ENCODE results near the gene PDZRN3. TPM values are rescaled to one million over a fixed set of nuclear protein-coding genes. Genes with fewer than 3 reads are reported as not detected.

Gene PDZRN3
- total RNA-seq, 1 donor from 2014 or later, result 21.9 TPM

- Mint-ChIP-seq H3K4me1 (ENCODE audit: low read depth, unreplicated experiment) (peaks cover 19% of the 10 kb centered on the region), H3K9me3 (ENCODE audit: unreplicated experiment) (no peaks in the 10 kb centered on the region), H3K36me3 (ENCODE audit: unreplicated experiment) (no peaks in the 10 kb centered on the region), H3K27me3 (ENCODE audit: unreplicated experiment) (no peaks in the 10 kb centered on the region), H3K27ac (ENCODE audit: unreplicated experiment) (no peak overlapping the region), H3K4me3 (ENCODE audit: unreplicated experiment) (no peak overlapping the region)
- no peak for TF ChIP-seq CTCF (IDR thresholded peaks at IDR 0.05; ENCODE audit: partially characterized antibody, unreplicated experiment)
- DNase-seq, result no peak
Measured at GRCh38 chr3:73558727-73559075, 66.0 kb downstream of the PDZRN3 start.

GRCh38 chr3:73557986-73558726, 66.6 kb downstream of the PDZRN3 start:
- H3K4me3 Mint-ChIP-seq (ENCODE audit: unreplicated experiment), result no peak overlapping the region
- H3K4me1 Mint-ChIP-seq (ENCODE audit: low read depth, unreplicated experiment), result peaks cover 19% of the 10 kb centered on the region
- no peaks in the 10 kb centered on the region for H3K27me3 Mint-ChIP-seq (ENCODE audit: unreplicated experiment)
- no peaks in the 10 kb centered on the region for H3K36me3 Mint-ChIP-seq (ENCODE audit: unreplicated experiment)
- no peaks in the 10 kb centered on the region for H3K9me3 Mint-ChIP-seq (ENCODE audit: unreplicated experiment)
- no peak overlapping the region for H3K27ac Mint-ChIP-seq (ENCODE audit: unreplicated experiment)
- no peak for DNase-seq
- TF ChIP-seq CTCF (IDR thresholded peaks at IDR 0.05; ENCODE audit: partially characterized antibody, unreplicated experiment), result no peak

GRCh38 chr3:73556520-73557372, 68.0 kb downstream of the PDZRN3 start:
- Mint-ChIP-seq H3K27me3 (ENCODE audit: unreplicated experiment) (no peaks in the 10 kb centered on the region), H3K27ac (ENCODE audit: unreplicated experiment) (no peak overlapping the region), H3K9me3 (ENCODE audit: unreplicated experiment) (no peaks in the 10 kb centered on the region), H3K4me1 (ENCODE audit: low read depth, unreplicated experiment) (peaks cover 20% of the 10 kb centered on the region), H3K4me3 (ENCODE audit: unreplicated experiment) (no peak overlapping the region), H3K36me3 (ENCODE audit: unreplicated experiment) (no peaks in the 10 kb centered on the region)
- TF ChIP-seq CTCF (IDR thresholded peaks at IDR 0.05; ENCODE audit: partially characterized antibody, unreplicated experiment), result no peak
- DNase-seq, result peak; percentile 24

- H3K27me3 Mint-ChIP-seq (ENCODE audit: unreplicated experiment), result no peaks in the 10 kb centered on the region
- no peak overlapping the region for H3K27ac Mint-ChIP-seq (ENCODE audit: unreplicated experiment)
- H3K4me1 Mint-ChIP-seq (ENCODE audit: low read depth, unreplicated experiment), result peaks cover 21% of the 10 kb centered on the region
- no peak for DNase-seq
- H3K36me3 Mint-ChIP-seq (ENCODE audit: unreplicated experiment), result no peaks in the 10 kb centered on the region
- no peak overlapping the region for H3K4me3 Mint-ChIP-seq (ENCODE audit: unreplicated experiment)
- no peaks in the 10 kb centered on the region for H3K9me3 Mint-ChIP-seq (ENCODE audit: unreplicated experiment)
- TF ChIP-seq CTCF (IDR thresholded peaks at IDR 0.05; ENCODE audit: partially characterized antibody, unreplicated experiment), result no peak
Measured at GRCh38 chr3:73555076-73555475, 69.7 kb downstream of the PDZRN3 start.

GRCh38 chr3:73552700-73553099, 72.0 kb downstream of the PDZRN3 start:
- Mint-ChIP-seq H3K27ac (ENCODE audit: unreplicated experiment) (no peak overlapping the region), H3K36me3 (ENCODE audit: unreplicated experiment) (no peaks in the 10 kb centered on the region), H3K4me3 (ENCODE audit: unreplicated experiment) (no peak overlapping the region), H3K4me1 (ENCODE audit: low read depth, unreplicated experiment) (peaks cover 25% of the 10 kb centered on the region), H3K27me3 (ENCODE audit: unreplicated experiment) (no peaks in the 10 kb centered on the region), H3K9me3 (ENCODE audit: unreplicated experiment) (no peaks in the 10 kb centered on the region)
- DNase-seq, result no peak
- TF ChIP-seq CTCF (IDR thresholded peaks at IDR 0.05; ENCODE audit: partially characterized antibody, unreplicated experiment), result no peak

All from glutamatergic neuron (in vitro differentiated cells).